PC-9 (cell line): ENCODE measurements around the gene OR11H6.

ENCODE experiments used
- CTCF ChIP-seq: fragments of 200-600 bp; sonication (generic); conservative IDR thresholded peaks from 2 replicates; pipeline ENCODE4 v1.6.1; 2017; ENCODE audit warnings: mixed run types, antibody characterized with exemption, mild to moderate bottlenecking, moderate library complexity
- EZH2 ChIP-seq: fragments of 200-600 bp; sonication (generic); IDR thresholded peaks from 2 replicates; pipeline ENCODE4 v1.8.0; 2017; ENCODE audit warnings: antibody characterized with exemption, low read depth

GRCh38 chr14:20219033-20219432 is 4.5 kb upstream of the OR11H6 start:
- TF ChIP-seq CTCF (no peak), EZH2 (no peak)
